Panc1 (cell line): ENCODE results near the gene TCF3. TPM values are rescaled to one million over a fixed set of nuclear protein-coding genes. Genes with fewer than 3 reads are reported as not detected.

Experiments
- ATAC-seq: fragments of 200-7000 bp; cut with Tn5 transposase; 2 replicates; pipeline ENCODE4 v1.9.1; 2020; ENCODE audit warnings: mild to moderate bottlenecking, moderate library complexity
- BruUV-seq: library from RNA; stranded (reverse); fragments of 400-500 nt; replicated peaks from 2 replicates; lab custom pipeline; 2021; lab: Mats Ljungman, UMichigan
- CTCF ChIA-PET: fragments of 300-600 bp; sonication (Branson Sonifier 250); formaldehyde crosslinking; loops from one replicate; lab custom pipeline; 2022; ENCODE audit warnings: antibody characterized with exemption; lab: Charles Lee
- POLR2A ChIA-PET: fragments of 300-600 bp; sonication (Branson Sonifier 250); formaldehyde crosslinking; loops from one replicate; lab custom pipeline; 2022; ENCODE audit warnings: antibody characterized with exemption; lab: Charles Lee
- DNase-seq: peaks from one replicate; pipeline ENCODE4 v3.0.0-alpha.2; 2010; ENCODE audit warnings: low read depth, low spot score
- H3K27ac ChIP-seq: 2 replicates; pipeline ENCODE4 v1.5.1; 2011; ENCODE audit warnings: mild to moderate bottlenecking, low read length, inconsistent platforms
- H3K27me3 ChIP-seq: fragments of 200-500 bp; sonication (Bioruptor generic); 2 replicates; pipeline ENCODE4 v1.6.0; 2014; ENCODE audit warnings: low read length, inconsistent platforms; ENCODE audit not compliant: control insufficient read depth, insufficient read depth
- H3K36me3 ChIP-seq: fragments of 200-500 bp; sonication (Bioruptor generic); 2 replicates; pipeline ENCODE4 v1.5.1; 2014; ENCODE audit warnings: inconsistent platforms, mild to moderate bottlenecking, low read length, moderate library complexity; ENCODE audit not compliant: control insufficient read depth, insufficient read depth
- H3K4me1 ChIP-seq: 2 replicates; pipeline ENCODE4 v1.5.1; 2011; ENCODE audit warnings: inconsistent platforms, mild to moderate bottlenecking, low read length, moderate library complexity; ENCODE audit not compliant: control insufficient read depth, insufficient read depth
- H3K4me3 ChIP-seq, 2 experiments: 2 replicates each; pipeline ENCODE4 v1.5.1; 2011 to 2012; ENCODE audit warnings: low read depth in 2 of 2, low read length in 2 of 2, mild to moderate bottlenecking in 2 of 2, inconsistent platforms in 1 of 2, moderate library complexity in 1 of 2
- H3K9me3 ChIP-seq: fragments of 200-500 bp; sonication (Bioruptor generic); 2 replicates; pipeline ENCODE4 v1.5.1; 2014; ENCODE audit warnings: low read depth, mild to moderate bottlenecking, inconsistent platforms, low read length, moderate library complexity; ENCODE audit not compliant: control insufficient read depth, insufficient read depth
- CTCF ChIP-seq: fragments of 450-650 bp; IDR thresholded peaks from 2 replicates; pipeline ENCODE4 v1.5.1; 2017; ENCODE audit warnings: mild to moderate bottlenecking
- POLR2AphosphoS5 ChIP-seq: IDR thresholded peaks from 2 replicates; pipeline ENCODE4 v1.6.1; 2012; ENCODE audit warnings: mild to moderate bottlenecking, low read depth, low read length, moderate library complexity
- SIN3A ChIP-seq: IDR thresholded peaks from 2 replicates; pipeline ENCODE4 v1.6.1; 2012; ENCODE audit warnings: low read depth, mild to moderate bottlenecking, low read length, moderate library complexity, borderline replicate concordance; ENCODE audit not compliant: insufficient read depth
- TCF7L2 ChIP-seq: IDR thresholded peaks from 2 replicates; pipeline ENCODE4 v1.6.1; 2011; ENCODE audit warnings: mild to moderate bottlenecking, low read depth, low read length, inconsistent platforms
- in situ Hi-C: cut with HindIII; loops from 2 replicates; pipeline ENCODE4 v1.10.0; 2016; ENCODE audit warnings: low sequenced_read_pairs, low pct_unique_long_range_greater_than_20kb
- intact Hi-C: fragments of 100-400 bp; cut with micrococcal nuclease; formaldehyde crosslinking; loops from one replicate; pipeline ENCODE4 v1.10.0; 2022; ENCODE audit not compliant: unreplicated experiment
- total RNA-seq: library from RNA; stranded (reverse); gene quantifications from one replicate; pipeline ENCODE4 v1.2.1, GENCODE V29; 2021; ENCODE audit not compliant: unreplicated experiment
- TF ChIP-seq, protein P1 (sequence below), 2 experiments: IDR thresholded peaks; 2 replicates each; pipeline ENCODE4 v1.6.1; 2011 to 2012; ENCODE audit warnings: low read depth in 2 of 2, control low read depth in 1 of 2, low read length in 1 of 2, mild to moderate bottlenecking in 1 of 2, moderate library complexity in 1 of 2; ENCODE audit not compliant: insufficient read depth in 1 of 2

Gene TCF3
- total RNA-seq, 1 experiment from 2014 or later, result 175 TPM

DNA sequence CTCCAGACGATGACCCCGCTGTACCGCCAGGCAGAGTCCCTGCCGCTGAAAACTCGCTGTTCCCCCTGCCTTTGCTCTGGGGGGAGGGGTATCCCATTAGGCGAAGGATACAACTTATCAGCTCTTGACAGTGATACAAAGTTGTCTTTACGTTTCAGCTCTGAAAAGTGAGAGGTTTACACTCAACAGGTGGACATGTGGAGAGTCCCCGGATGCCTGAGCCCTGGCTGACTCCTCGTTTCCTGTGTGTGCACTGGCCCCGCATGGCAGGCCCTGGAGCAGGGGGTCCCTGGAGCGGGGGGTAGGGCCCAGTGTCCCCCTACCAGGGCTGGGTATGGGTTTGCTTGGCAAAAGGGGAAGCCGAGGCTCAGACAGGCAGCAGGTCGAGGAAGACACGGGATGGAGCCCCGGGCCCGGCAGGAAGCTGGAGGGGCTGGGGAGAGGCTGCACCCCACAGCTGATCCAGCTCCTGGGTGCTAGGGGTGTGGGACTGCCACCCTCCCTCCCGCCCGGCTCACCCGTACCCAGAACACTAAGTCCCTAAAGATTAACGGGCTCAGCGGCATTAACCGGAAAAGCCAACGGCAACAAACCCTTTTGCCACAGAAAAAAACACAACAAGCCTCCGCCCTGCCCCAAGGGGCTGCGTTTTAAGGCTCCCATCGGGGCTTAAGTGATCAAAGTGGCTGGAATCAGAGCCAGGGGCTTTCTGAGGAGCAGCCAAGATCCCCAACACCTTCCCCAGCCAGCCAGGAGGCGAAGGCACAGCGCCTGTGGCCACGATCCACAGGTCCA, 5.6 kb downstream of the TCF3 start:
- no peak overlapping the region for H3K4me3 ChIP-seq
- BruUV-seq, result no TSS peak
- H3K27ac ChIP-seq, result no peak overlapping the region
- no peaks in the 10 kb centered on the region for H3K9me3 ChIP-seq
- ATAC-seq, result no peak
- CTCF ChIA-PET, result no interaction called here
- POLR2A ChIA-PET, result no interaction called here
- intact Hi-C loops, result no loop called here
- peaks cover 4% of the 10 kb centered on the region for H3K4me1 ChIP-seq
- DNase-seq, result no peak
- in situ Hi-C loops, result no loop called here
- TF ChIP-seq SIN3A (no peak), TCF7L2 (no peak), POLR2AphosphoS5 (no peak), CTCF (no peak)
- TF ChIP-seq, protein P1, sequence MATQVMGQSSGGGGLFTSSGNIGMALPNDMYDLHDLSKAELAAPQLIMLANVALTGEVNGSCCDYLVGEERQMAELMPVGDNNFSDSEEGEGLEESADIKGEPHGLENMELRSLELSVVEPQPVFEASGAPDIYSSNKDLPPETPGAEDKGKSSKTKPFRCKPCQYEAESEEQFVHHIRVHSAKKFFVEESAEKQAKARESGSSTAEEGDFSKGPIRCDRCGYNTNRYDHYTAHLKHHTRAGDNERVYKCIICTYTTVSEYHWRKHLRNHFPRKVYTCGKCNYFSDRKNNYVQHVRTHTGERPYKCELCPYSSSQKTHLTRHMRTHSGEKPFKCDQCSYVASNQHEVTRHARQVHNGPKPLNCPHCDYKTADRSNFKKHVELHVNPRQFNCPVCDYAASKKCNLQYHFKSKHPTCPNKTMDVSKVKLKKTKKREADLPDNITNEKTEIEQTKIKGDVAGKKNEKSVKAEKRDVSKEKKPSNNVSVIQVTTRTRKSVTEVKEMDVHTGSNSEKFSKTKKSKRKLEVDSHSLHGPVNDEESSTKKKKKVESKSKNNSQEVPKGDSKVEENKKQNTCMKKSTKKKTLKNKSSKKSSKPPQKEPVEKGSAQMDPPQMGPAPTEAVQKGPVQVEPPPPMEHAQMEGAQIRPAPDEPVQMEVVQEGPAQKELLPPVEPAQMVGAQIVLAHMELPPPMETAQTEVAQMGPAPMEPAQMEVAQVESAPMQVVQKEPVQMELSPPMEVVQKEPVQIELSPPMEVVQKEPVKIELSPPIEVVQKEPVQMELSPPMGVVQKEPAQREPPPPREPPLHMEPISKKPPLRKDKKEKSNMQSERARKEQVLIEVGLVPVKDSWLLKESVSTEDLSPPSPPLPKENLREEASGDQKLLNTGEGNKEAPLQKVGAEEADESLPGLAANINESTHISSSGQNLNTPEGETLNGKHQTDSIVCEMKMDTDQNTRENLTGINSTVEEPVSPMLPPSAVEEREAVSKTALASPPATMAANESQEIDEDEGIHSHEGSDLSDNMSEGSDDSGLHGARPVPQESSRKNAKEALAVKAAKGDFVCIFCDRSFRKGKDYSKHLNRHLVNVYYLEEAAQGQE (IDR thresholded peaks at IDR 0.05; ENCODE audit: insufficient read depth in 1 of 2, low read depth in 2 of 2, low read length in 1 of 2), result no peak
- no peaks in the 10 kb centered on the region for H3K27me3 ChIP-seq
- H3K36me3 ChIP-seq, result no peaks in the 10 kb centered on the region

DNA sequence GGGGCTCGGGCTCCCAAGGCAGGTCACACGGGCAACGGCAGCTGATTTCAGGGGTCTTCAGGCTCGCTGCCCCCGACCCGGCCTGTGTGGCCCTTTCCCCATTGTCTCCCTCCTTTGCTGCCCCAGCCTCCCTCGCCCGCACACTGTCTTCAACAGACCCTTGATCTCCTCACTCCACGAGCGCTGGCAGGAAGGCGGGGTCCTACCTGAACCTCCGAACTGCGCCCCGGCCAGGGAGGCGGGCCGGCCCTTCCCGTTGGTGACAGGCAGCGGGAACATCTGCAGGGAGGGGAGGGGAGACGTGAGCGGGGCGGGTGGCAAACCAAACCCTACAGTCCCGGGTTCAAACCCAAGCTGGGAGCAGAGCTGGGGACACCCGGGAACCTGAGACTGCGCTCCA, 6.3 kb downstream of the TCF3 start:
- Histone ChIP-seq H3K36me3 (no peaks in the 10 kb centered on the region), H3K4me3 (no peak overlapping the region), H3K4me1 (peaks cover 4% of the 10 kb centered on the region), H3K9me3 (no peaks in the 10 kb centered on the region), H3K27ac (no peak overlapping the region), H3K27me3 (no peaks in the 10 kb centered on the region)
- POLR2A ChIA-PET, result no interaction called here
- TF ChIP-seq CTCF (no peak), SIN3A (no peak)
- DNase-seq, result no peak
- no TSS peak for BruUV-seq
- in situ Hi-C loops, result no loop called here
- CTCF ChIA-PET, result no interaction called here
- no peak for ATAC-seq
- intact Hi-C loops, result no loop called here
